ENCODE results near the gene ZNF512B.
"Not testable (repeated sequence)": the region's sequence is repeated elsewhere in the genome, so short reads cannot be mapped to it uniquely, and the experiment has no call there.

Gene ZNF512B

GRCh38 chr20:63930971-63931553, 38.7 kb downstream of the ZNF512B start:
- Histone ChIP-seq H3K79me2 (ENCODE audit: insufficient read depth, low read depth) (no peaks in the 10 kb centered on the region), H3K27ac (no peak overlapping the region), H3K27me3 (ENCODE audit: insufficient read depth, low read depth) (no peaks in the 10 kb centered on the region), H3K36me3 (ENCODE audit: insufficient read depth) (peaks cover 6% of the 10 kb centered on the region; the same call in 1 of the 2 replicates), H3K4me3 (IDR thresholded peaks at IDR 0.05; ENCODE audit: insufficient read depth, low read depth, low read length) (no peak overlapping the region), H4K20me1 (ENCODE audit: insufficient read depth) (no peaks in the 10 kb centered on the region), H3K9ac (no peak overlapping the region), H3K4me1 (ENCODE audit: low read depth, poor library complexity, severe bottlenecking) (no peaks in the 10 kb centered on the region), H2AFZ (ENCODE audit: low read depth) (no peak overlapping the region), H3K4me2 (no peak overlapping the region)
- no peak for TF ChIP-seq CTCF (conservative IDR thresholded peaks at IDR 0.05; ENCODE audit: low read depth, low read length)

- not testable (repeated sequence) for H2AFZ ChIP-seq (ENCODE audit: low read depth); H4K20me1 ChIP-seq (ENCODE audit: insufficient read depth); H3K36me3 ChIP-seq (ENCODE audit: insufficient read depth); H3K27ac ChIP-seq; H3K4me2 ChIP-seq; H3K4me3 ChIP-seq (IDR thresholded peaks at IDR 0.05; ENCODE audit: insufficient read depth, low read depth, low read length); H3K9ac ChIP-seq; H3K79me2 ChIP-seq (ENCODE audit: insufficient read depth, low read depth); H3K4me1 ChIP-seq (ENCODE audit: low read depth, poor library complexity, severe bottlenecking); H3K27me3 ChIP-seq (ENCODE audit: insufficient read depth, low read depth)
Observed at GRCh38 chr20:63929473-63929883, 40.3 kb downstream of the ZNF512B start.

GRCh38 chr20:63929071-63929470, 40.7 kb downstream of the ZNF512B start:
- Histone ChIP-seq H3K4me1 (ENCODE audit: low read depth, poor library complexity, severe bottlenecking) (no peaks in the 10 kb centered on the region), H3K36me3 (ENCODE audit: insufficient read depth) (peaks cover 6% of the 10 kb centered on the region; the same call in 1 of the 2 replicates), H3K27me3 (ENCODE audit: insufficient read depth, low read depth) (no peaks in the 10 kb centered on the region), H3K27ac (no peak overlapping the region), H3K4me2 (no peak overlapping the region), H4K20me1 (ENCODE audit: insufficient read depth) (no peaks in the 10 kb centered on the region), H3K9ac (no peak overlapping the region), H3K4me3 (IDR thresholded peaks at IDR 0.05; ENCODE audit: insufficient read depth, low read depth, low read length) (no peak overlapping the region), H2AFZ (ENCODE audit: low read depth) (no peak overlapping the region), H3K79me2 (ENCODE audit: insufficient read depth, low read depth) (no peaks in the 10 kb centered on the region)
- TF ChIP-seq CTCF (conservative IDR thresholded peaks at IDR 0.05; ENCODE audit: low read depth, low read length) = no peak

- H3K79me2 ChIP-seq (ENCODE audit: insufficient read depth, low read depth) = no peaks in the 10 kb centered on the region
- no peak overlapping the region for H3K9ac ChIP-seq
- H3K27me3 ChIP-seq (ENCODE audit: insufficient read depth, low read depth) = no peaks in the 10 kb centered on the region
- H3K4me2 ChIP-seq = no peak overlapping the region
- no peak for TF ChIP-seq CTCF (conservative IDR thresholded peaks at IDR 0.05; ENCODE audit: low read depth, low read length)
- no peaks in the 10 kb centered on the region for H4K20me1 ChIP-seq (ENCODE audit: insufficient read depth)
- no peak overlapping the region for H3K27ac ChIP-seq
- H3K36me3 ChIP-seq (ENCODE audit: insufficient read depth) = peaks cover 6% of the 10 kb centered on the region; the same call in 1 of the 2 replicates
- H2AFZ ChIP-seq (ENCODE audit: low read depth) = no peak overlapping the region
- H3K4me3 ChIP-seq (IDR thresholded peaks at IDR 0.05; ENCODE audit: insufficient read depth, low read depth, low read length) = no peak overlapping the region
- H3K4me1 ChIP-seq (ENCODE audit: low read depth, poor library complexity, severe bottlenecking) = no peaks in the 10 kb centered on the region
Observed at GRCh38 chr20:63926298-63926697, 43.4 kb downstream of the ZNF512B start.

GRCh38 chr20:63924241-63924640, 45.5 kb downstream of the ZNF512B start:
- Histone ChIP-seq H3K27me3 (ENCODE audit: insufficient read depth, low read depth) (no peaks in the 10 kb centered on the region), H3K4me3 (IDR thresholded peaks at IDR 0.05; ENCODE audit: insufficient read depth, low read depth, low read length) (no peak overlapping the region), H3K36me3 (ENCODE audit: insufficient read depth) (peaks cover 6% of the 10 kb centered on the region; the same call in 1 of the 2 replicates), H3K4me1 (ENCODE audit: low read depth, poor library complexity, severe bottlenecking) (no peaks in the 10 kb centered on the region), H3K9ac (no peak overlapping the region), H3K4me2 (no peak overlapping the region), H3K27ac (no peak overlapping the region), H2AFZ (ENCODE audit: low read depth) (no peak overlapping the region), H3K79me2 (ENCODE audit: insufficient read depth, low read depth) (no peaks in the 10 kb centered on the region), H4K20me1 (ENCODE audit: insufficient read depth) (no peaks in the 10 kb centered on the region)
- TF ChIP-seq CTCF (conservative IDR thresholded peaks at IDR 0.05; ENCODE audit: low read depth, low read length) = no peak
